Measurements from ENCODE around the gene DUS1L.

The DUS1L gene

DNA sequence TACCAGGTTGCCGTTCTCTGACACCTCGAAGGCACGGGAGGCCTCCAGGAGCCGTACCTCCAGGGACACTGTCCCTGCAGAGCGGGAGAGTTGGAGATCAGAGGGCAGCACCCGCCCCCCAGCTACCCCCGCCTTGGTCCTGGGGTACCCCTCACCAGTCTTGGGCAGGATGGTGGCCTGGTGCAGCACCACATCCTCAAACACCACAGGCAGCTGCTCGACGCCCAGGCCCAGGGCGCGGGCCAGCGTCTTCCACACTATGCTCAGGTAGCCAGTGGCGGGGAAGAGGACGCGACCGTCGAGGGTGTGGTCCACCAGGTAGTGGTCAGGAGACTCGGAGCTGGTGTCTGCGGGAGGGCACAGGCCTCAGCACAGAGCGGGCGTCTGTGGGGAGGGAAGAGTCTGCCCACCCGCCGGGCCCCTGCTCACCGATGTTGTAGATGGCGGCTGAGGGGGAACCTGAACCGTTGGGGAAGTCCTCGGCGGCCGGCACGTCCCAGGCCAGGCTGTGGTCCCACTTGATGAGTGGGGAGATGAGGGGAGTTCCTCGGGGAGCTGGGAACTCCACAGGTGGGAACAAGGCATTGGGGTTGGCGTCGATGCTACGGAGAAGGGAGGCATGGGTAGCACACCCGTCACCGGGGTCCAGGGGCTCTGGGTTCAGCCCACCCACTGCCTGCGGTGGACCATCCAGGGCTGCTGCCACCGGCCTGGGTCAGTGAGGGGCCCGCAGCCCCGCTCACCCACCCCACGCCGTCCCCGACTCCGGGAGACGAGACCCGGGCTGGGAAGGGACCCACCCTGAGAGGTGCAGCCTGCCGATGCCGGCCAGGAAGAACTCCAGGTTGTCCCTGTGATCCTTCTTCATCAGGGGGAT, 22.6 kb upstream of the DUS1L start:
- DNase-seq = no peak

DNA sequence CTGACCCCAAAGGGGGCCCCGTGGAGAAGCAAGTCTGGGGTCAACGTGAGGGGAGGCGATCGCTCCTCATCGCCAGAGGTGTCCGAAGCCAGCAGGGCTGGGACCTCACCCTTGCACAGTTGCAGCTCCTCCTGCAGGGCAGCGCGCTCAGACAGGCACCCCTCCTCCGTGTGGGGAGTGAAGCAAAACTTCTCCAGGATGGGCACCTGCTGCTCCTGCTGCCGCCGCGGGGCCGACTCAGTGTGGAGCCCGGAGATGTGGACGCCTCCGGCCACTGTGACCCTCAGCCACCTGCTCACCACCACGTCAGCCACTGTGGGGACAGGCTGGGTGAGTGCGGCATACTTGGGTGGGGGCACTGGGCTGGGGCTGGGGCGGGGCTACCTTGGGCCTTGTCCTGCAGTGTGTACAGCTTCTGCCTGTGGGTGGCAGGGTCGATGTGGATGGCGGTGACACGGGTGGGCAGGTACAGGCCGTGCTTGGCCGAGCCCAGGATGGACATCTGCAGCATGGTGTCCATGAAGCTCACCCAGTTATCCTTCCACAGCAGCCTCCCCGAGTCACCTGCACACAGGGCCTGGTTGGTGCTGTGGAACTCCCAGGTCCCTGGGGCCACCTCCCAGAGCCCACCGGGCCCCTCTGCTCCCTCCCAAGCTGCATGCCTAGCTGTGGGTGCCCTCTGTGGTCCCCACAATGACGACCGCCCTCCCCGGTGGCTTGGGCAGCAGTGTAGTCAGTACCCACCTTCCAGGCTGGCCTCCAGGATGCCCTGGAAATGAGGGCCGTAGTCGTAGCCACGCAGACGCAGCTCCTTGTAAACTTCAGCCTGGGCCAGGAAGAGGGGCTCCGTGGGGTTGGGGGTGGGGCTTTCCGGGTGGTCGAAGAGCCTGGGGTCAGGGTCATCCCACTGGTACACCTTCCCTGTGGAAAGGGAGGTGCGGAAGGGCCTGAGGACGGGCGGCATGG, 21.6 kb upstream of the DUS1L start:
- no peak for DNase-seq

DNA sequence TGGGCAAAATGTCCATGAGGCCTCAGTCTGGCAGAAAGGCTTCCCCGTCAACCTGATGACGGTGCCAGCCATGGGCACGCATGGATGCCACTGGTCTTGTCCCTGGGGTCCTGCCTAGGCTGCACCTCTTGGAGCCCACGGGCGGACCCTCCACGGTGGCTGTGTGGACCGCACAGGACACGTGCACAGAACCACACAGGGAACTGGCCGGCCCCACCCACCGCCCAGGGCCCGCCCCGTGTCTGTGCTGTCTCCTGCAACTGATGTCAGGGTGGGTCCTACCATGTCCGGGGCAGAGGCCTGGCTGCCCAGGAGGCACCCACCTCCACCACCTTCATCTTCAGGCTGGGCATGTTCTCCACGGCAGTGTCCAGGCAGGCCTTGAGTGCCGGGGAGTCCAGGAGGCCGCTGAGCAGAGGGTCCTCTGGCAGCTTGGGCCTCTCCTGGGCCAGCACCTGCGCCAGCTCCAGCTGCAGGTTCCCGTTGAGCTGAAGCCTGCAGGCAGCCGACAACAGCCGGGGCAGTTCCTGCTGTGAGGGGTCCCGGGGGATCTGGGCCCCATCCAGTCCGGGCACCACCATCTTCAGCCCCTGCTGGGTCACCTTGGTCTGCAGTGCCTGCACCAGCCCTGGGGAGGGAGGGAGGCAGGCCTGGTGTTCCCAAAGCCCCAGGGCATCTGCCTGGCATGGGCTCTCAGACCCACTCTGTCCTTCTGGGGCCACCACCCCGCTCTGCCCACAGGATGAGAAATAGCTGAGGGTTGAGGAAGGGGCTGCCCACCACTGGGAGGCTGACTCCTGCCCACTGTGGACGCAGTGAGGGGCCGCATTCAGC, 20.5 kb upstream of the DUS1L start:
- DNase-seq = no peak

DNA sequence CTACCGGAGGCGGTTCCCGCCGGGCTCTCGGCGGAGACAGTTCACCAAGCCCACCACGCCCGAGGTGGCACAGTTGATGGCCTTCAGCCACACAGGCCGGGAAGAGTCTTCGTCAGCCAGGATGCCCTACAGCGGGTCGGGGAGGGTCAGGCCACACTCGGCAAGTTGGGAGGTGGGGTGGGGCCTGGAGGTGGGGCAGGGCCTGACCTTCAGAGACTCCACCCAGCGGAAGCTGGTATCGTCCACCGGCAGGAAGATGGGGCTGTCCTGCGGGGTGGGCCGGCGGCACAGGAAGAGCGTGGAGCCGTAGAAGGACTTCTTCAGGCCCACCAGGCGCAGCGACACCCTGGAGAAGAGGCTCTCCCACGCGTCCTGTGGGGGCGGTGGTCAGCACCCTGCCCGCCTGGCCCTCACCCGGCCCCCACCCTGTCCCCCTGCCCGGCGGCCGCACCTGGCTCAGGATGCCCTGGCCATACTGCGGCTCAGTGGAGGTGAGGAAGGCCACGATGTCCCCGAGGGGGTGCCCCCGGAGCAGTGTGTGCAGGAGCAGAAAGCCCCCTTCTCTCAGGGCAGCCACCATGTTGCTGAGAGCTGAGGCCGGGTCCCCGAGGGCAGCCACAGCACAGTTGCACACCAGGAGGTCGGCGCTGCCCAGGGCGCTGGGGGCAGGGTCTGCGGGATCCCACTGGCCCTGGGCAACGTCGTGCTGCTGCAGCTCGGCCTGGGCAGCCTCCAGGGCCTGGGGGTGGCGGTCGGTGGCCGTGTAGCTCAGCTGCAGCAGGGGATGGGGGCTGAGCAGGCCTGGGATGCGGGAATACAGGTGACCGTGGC, 19.6 kb upstream of the DUS1L start:
- no peak for DNase-seq

DNA sequence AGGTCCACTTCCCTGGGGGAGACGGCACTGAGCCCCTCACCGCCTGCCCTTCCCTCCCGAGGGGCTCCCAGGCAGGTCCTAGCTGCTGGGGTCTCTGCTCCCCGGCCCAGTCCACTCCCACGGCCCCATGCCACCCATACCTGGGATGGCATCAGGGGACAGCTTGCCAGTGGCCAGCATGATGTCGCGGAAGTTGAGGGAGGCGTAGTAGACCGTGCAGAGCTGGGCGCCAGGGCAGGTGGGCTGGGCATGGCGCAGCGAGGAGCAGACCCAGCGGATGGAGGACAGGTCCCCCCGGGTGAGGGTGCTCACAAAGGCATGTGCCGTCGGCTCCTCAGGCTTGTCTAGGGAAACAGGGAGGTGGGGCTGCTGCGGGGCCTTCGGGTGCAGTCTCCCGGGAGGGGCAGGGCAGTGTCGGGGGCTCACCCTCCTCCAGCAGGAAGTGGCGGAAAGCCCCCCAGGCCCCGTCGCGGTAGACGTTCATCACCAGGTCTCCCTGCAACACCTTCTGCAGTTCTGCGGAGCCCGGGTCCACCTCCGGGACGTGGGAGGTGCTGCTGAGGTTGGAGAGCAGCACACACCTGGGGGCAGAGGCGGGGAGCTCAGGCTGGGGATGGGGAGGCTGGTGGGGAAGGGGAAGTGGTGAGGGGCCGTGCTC, 18.9 kb upstream of the DUS1L start:
- DNase-seq = no peak

DNA sequence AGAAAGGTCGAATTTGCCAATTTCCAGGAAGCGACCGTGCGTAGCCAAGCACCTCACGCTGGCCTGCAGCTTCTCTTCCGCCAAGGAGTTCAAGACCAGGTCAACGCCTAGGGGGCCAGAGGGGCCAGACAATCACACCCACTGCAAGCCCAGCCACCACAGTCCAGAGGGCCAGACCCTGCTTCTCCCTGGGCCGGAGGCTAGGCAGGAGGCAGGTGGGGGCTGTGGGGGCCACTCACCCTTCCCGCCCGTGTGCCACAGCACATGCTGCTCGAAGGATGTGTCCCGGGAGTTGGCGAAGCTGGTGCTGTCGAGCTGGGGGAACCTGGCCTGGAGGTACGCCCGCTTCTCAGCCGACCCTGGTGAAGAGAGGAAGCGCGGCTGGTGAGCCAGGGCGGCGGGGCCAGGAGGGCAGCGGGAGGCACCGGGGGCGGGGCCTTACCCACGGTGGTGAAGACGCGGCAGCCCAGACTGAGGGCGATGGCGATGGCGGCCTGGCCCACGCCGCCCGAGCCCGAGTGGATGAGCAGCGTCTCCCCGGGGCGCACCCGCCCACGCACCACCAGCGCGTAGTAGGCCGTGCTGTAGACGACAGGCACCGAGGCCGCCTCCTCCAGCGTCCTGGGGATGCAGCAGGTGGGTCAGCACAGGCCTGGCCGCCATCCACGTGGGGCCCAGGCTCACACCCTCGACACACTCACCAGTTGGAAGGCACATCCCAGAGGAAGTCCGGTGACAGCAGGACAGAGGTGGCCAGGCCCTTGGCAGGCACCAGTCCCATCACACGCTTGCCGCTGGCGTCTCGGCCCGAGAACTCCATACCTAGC, 18.1 kb upstream of the DUS1L start:
- no peak for DNase-seq

DNA sequence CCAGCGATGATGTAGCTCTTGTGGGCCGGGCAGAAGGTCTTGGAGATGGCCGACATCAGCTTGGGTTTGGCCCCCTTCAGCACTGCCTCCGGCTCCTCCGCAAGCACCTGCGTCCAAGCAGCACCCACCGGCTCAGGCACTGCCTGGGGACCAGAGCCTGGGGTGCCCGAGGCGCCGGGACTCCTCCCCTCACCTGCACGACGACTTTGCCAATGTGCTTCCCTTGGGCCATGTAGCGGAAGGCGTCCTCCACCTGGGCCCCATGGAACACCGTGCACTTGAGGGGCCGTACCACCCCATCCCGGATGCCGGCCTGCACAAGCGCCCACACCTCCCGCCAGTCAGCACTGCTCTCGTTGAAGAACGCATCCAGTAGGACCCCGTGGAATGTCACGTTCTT, 17.4 kb upstream of the DUS1L start:
- DNase-seq = no peak

DNA sequence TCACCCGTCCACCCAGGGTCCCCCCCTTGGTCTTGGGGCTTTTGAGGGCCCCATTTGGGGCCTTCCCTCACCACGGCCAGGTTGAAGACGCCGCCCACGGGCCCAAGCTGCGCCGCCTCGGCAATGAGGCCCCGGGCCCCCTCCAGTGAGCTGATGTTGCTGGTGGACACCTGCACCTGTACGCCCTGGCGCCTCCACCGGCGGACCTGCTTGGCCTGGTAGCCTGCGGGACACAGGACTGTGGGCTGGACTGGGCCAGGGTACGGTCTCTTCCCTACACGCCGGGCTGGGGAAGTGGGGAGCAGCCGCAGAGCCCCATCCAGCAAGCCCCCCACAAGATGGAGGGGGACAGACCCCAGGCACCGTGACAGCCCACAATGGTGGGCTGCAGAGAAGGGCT, 16.9 kb upstream of the DUS1L start:
- DNase-seq = no peak

DNA sequence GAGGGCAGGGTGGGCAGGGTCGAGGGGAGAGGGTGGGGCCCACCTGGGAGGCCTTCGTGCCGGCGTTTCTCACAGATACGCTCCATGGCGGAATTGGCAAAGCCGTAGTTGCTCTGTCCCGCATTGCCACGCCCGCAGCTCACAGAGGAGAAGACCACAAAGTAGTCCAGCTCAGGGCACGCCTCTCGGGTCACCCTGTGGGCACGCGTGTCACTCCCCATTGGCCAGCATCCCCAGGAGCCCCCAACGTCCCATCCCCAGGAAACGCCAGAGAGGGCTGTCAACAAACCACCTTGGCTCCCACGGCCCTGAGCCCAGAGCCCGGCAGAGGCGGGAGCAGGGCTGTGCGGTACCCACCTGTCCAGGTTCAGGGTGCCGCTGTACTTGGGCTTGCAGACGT, 16.4 kb upstream of the DUS1L start:
- DNase-seq = no peak

DNA sequence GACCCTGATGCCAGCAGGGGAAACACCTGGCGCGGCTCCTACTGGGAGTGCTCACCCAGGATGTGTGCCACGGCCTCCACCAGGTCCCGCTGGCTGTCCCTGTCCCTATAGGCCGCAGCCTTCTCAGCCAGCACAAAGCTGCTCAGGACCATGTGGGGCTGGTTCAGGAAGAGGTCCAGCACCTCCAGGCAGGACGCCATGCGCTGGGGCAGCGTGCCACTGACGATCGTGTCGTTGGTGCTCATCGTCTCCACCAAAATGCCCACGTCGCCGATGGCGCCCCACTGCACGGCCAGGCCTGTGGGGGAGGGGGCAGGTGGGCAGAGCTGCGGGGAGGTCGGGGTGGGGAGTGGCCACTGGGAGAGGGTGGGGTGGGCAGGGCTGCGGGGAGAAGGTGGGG, 15.9 kb upstream of the DUS1L start:
- DNase-seq = no peak

DNA sequence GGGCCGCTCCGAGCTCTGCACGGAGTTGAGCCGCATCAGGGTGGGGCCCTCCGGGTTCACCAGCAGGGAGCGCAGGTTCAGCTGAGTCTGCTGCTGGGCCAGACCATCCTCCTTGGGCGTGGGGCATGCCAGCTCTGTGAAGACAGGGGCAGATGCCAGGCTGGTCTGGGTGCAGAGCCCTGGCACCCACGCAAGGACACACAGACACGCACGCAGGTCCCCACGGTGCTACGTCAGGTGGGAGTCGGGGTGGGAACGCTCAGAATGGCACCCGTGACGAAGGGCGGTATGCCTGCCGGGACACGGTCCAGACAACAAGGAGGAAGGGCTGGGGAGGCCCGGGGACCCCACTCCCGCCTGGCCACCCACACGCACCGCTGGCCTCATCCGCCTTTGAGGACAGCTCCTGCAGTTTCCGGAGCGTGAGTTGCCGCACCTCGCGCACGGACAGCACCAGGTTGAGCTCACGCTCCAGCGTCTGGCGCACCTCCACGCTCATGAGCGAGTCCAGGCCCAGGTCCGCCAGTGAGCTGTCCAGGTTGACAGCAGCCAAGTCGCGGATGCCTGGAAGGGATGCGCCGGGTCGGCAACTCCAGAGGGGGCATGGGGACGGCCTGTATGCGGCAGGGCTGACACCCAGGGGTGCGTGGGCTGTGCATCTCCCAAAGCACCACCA, 15.3 kb upstream of the DUS1L start:
- DNase-seq = no peak

DNA sequence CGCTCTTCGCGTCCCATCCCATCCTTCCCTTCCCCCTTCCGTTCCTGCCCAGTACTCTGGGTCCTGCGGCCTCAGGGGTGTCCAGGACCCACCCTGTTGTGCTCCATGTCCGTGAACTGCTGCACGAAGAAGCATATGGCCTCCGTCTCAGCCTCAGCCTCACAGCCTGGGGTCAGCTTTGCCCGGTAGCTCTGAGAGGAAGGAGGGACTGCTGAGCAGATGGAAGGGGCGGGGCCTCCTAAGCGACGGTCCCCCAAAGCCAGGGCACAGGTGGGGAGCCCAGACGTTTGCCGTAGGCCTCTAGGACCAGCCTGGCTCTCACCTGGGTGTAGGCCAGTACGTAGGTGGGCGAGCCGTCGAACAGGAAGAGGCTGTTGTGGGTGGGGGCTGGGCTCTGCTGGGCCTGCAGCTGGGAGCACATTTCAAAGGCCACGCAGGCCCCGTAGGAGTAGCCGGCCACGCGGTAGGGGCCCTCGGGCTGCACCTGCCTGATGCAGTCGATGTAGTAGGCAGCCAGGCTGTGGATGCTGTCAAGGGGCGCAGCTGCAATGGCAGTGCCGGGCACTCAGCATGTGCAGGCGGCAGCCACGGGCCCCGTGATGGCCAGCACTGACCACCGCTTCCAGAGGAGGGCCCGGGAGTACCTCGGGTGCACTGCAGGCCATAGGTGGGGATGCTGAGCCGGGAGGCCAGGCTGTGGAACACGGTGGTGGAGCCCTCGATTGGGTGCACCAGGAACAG, 14.6 kb upstream of the DUS1L start:
- no peak for DNase-seq

DNA sequence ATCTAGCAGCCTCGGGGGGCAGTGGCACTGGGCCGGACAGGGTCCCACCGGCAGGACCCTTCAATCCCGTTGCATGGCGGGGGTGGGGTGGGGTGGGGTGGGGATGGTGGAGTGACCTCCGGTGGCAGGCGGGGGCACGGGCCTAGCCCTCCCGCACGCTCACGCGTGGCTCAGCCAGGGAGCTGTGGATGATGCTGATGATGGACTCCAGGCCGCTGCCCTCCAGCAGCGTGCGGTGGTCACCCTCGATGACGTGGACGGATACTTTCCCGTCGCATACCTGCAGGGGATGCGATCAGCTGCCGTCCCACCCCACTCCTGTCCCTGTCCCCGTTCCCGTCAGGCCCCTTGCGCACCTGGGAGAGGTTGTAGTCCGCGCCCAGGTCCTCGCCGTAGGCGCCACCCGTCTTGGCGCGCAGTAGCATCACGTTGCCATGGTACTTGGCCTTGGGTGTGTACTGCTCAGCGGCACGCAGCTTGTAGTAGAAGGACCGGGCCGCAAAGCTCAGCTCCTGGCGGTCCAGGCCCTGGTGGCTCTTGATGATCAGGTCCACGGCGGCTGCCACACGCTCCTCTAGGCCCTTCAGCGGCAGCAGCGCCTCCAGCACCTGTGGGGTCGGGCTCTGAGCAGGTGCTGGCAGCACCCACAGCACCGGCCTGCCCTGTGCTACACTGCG, 13.5 kb upstream of the DUS1L start:
- no peak for DNase-seq

DNA sequence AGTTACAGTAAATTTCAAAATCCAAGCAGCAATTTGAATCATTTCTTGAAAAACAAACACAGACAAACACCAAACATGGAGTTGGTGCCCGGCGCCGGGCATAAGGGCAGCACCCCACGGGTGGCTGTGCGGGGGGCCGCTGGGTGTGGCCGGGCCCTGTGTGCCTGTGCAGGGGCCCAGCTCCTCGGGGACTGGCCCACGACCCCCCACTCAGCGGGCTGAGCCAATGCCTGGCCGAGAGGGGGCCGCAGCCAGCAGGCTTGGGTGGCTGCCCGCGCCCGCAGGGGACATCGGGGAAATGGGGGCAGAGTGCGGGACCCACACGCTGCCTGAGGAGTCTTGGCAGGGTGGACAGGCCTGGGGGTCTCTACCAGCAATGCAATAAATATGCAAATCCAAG, 12.8 kb upstream of the DUS1L start:
- DNase-seq = no peak

DNA sequence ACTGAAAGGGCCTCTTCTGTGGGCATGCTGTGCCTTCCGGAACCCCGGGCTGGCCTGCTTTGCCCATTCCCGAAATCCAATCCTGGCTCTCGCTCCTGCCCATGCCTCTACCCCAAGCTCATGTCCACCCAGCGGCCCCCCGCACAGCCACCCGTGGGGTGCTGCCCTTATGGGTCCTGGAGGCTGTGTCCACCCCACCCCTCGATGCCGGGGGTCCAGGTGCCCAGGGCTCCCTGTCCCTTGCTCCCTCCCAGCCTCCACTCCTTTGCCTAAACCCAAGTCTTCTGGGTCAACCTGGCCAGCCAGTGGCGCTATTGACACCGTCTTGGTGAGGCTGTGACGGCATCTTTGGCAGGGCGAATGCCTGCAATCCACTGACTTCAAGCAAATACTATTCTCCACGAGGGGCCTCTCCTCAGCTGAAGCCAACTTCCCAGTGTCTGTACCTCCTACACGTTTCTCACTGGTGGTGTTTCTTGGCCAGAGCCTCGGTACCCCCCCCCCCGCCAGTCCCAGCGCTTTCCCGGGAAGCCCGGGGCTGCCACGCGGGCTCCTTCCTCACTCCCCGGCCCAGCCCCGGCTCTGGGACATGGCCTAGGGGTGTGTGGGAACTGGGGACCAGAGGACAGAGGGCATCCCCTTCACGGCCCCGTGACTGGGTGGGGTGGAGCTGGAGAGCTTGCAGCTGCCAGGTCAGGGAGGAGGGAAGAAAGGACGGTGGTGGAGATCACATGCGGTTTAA, 12.2 kb upstream of the DUS1L start:
- no peak for DNase-seq

DNA sequence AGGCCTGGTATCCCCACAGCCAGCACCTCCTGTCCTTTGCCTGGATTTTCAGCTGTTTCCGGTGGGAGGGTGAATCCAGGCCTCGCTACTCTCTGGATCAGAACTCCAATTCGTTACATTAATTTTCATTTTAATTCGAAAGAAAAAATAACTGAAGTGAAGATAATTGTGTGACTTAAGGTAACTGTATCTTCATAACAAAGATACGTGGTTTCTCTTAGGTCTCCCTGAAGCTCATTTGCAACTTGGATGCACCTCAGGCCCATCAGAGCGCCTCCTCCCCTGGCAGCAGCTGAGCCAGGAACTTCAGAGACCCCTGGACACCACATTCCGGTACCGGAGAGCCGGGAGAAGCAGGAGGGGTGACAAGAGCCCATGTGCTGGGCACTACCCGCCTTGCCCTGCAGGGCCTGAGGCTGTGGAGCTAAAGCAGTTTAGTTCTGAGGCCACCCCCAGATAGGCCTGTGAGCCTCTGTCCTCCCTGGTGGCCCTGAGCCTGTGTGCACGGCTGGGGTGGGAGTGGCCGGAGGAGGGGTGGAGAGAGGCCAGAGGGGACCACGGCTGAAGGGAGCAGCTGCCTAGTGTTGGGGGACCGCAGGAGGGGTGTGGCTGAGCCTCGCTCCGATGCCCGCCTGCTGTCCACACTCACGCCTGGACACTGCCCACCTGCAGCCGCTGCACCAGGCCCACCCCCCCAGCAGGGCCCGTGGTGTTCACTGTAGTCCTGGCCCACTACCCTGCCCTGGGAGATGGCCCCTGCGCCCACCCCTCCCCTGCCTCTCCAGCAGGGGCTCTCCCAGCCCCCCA, 11.4 kb upstream of the DUS1L start:
- DNase-seq = no peak
